Activated CD8-positive, alpha-beta memory T cell treated with anti-CD3 and anti-CD28 coated beads for 36 hours (primary cell): Measurements from ENCODE around the gene USP25. TPM values are rescaled to one million over a fixed set of nuclear protein-coding genes. Genes with fewer than 3 reads are reported as not detected.

Source experiments
- CTCF ChIA-PET: fragments of 350-600 bp; sonication (Branson Sonifier 250); formaldehyde crosslinking; loops from one replicate; lab custom pipeline; 2021; ENCODE audit warnings: antibody characterized with exemption; lab: Charles Lee
- POLR2A ChIA-PET: fragments of 350-600 bp; sonication (Branson Sonifier 250); formaldehyde crosslinking; loops from one replicate; lab custom pipeline; 2021; ENCODE audit warnings: antibody characterized with exemption; lab: Charles Lee
- total RNA-seq, 2 experiments: library from RNA; stranded (reverse); gene quantifications; one replicate each; pipeline ENCODE4 v1.2.3, GENCODE V29; 2021

The USP25 gene
- total RNA-seq, 2 experiments from 2014 or later = 33.1 to 35.9 TPM

GRCh38 chr21:15839601-15840000, 109.8 kb downstream of the USP25 start:
- CTCF ChIA-PET = no interaction called here
- POLR2A ChIA-PET = no interaction called here

GRCh38 chr21:15840406-15840805, 110.6 kb downstream of the USP25 start:
- POLR2A ChIA-PET = no interaction called here
- CTCF ChIA-PET = no interaction called here

GRCh38 chr21:15841856-15842564, 112.2 kb downstream of the USP25 start:
- ChIA-PET POLR2A (no interaction called here), CTCF (no interaction called here)

GRCh38 chr21:15842565-15842880, 112.7 kb downstream of the USP25 start:
- ChIA-PET CTCF (no interaction called here), POLR2A (no interaction called here)

- ChIA-PET POLR2A (no interaction called here), CTCF (no interaction called here)
These were observed 114.0 kb downstream of the USP25 start for GRCh38 chr21:15843766-15844165.

DNA sequence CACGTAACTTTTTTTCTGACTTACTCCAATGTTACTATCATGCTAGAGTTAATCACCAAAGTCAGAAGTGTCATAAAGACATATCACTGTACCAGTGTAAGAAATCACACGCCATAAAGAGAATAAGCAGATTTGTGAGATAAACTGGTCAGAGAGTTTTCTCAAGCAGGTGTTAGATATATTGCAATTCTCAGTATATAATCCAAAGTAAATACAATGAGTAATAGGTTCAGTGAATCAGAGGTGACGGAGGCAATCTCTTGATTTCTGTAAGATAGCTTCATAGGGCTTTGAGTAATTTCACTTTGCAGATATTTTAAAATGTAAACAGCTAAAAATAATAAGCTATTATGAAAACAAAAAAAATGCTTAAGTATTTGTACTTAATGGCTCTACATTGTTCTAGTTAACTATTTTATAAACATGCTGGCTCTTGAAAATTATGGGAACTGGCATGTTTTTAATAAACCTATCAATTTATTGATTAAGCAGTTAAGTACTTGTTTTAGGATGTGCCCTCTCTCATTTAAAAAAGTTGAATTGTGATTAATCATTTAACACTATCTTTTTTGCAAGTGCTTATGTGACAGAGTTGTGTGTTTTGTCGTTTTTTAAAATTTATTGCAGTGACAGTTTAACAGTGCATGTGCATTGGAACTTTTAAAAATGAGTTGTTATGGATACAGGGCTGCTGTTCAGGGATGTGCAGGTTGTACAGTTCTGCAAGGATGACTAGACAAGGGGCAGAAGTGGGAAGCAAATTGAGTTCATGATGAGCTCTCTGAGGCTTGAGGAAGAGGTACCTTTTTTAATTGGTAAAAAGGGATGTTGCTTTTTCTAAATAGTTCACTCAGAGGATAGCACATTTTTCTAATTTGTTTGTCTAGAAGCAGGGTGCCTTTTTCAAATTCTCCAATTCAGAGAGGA, 119.1 kb downstream of the USP25 start:
- POLR2A ChIA-PET = no interaction called here
- CTCF ChIA-PET = interaction anchor here (0.6 kb wide), 1 partner anchor 35 kb away, joined by 3 read pairs; no protein-coding TSS in a partner anchor

DNA sequence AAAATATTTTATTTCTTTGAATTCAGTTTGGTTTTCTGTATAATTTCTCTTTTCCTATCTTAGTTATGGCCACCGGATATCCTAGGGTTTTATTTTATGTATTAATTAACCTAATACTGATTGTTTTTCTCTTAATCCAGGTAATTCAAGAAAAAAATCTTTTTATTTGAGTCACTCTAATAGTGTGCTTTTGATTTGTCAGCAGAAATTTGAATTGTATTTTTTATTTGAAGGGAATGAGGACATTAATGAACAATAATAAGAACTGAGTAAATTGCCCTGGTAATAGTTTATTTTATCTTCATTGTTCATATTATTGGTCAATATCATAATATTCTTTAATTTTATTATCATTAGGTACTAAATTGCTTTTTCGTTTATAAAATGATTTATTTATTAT, 120.1 kb downstream of the USP25 start:
- ChIA-PET POLR2A (no interaction called here), CTCF (no interaction called here)

DNA sequence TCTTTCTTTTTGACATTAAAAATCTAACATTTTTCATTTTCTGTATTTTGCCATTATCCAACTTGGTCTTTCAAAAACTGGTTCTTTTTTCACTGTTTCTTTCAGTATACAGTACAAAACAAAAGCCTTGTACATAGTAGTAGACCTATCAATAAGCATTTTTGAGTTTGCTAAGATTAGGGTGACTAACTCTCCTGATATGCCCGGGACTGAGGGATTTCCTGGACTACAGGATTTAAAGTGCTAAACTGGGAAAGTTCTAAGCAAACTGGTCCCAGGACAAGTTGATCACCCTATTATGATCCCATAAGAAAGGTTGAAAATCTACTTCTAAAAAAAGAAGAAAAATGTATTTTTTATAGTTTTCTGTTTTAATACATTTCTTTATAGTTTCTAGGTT, 120.9 kb downstream of the USP25 start:
- CTCF ChIA-PET = no interaction called here
- POLR2A ChIA-PET = no interaction called here

- ChIA-PET POLR2A (interaction anchor here (0.5 to 0.6 kb wide), 2 partner anchors 17 to 55 kb away, joined by 3 to 7 read pairs; no protein-coding TSS in a partner anchor), CTCF (no interaction called here)
These were observed 122.4 kb downstream of the USP25 start for GRCh38 chr21:15852146-15852545.

GRCh38 chr21:15853126-15853525, 123.3 kb downstream of the USP25 start:
- POLR2A ChIA-PET = no interaction called here
- CTCF ChIA-PET = no interaction called here

DNA sequence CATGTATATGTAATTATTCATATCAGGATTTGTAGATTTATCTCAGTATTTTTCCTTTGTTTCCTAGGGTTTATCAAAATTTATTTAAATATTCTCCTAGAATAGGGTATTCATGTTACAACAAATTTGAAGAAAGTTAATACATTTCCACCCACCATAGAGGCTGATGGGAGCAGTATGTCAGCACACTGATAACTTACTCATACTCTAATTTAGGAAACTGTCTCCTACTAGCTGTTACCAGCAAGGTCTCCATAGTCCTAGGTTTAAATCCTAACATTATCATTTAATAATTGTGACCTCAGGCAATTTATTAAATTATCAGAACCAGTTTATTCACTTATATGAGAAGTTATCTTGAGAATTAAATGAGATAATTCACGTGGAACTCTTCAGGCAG, 127.0 kb downstream of the USP25 start:
- ChIA-PET POLR2A (no interaction called here), CTCF (no interaction called here)

DNA sequence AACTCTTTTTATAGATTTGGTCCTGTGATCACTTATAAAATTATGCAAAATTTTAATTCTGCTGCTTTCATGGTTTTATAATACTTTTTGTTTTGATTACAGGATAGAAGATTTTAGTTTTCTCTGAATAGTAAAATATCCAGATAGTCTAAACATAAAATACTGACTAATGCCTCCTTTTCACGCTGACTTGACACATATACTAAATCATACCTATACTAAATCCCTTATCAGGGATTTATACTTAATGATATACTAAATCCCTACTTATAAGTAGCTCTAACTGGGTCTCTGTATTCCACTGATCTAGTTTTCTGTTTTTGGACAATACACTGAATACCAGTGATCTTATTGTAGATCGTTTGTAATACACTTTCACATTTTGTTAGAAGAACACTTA, 128.0 kb downstream of the USP25 start:
- ChIA-PET POLR2A (no interaction called here), CTCF (no interaction called here)

- ChIA-PET POLR2A (no interaction called here), CTCF (no interaction called here)
These were observed 130.8 kb downstream of the USP25 start for GRCh38 chr21:15860541-15860940.

DNA sequence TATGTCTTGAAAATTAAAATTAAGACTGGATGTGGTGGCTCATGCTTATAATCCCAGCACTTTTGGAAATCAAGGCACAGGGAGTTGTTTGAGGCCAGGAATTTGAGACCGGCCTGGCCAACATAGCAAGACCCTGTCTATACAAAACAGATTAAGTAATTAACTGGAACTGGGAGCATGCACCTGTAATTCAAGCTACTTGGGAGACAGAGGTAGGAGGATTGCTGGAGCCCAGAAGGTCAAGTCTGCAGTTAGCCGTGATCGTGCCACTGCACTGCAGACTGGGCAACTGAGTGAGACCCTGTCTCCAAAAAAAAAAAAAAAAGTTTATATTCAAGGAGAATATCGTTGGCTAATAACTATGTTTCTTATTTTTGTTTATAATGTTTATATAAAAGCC, 139.2 kb downstream of the USP25 start:
- ChIA-PET POLR2A (interaction anchor here (0.7 kb wide), 1 partner anchor 17 kb away, joined by 7 read pairs; no protein-coding TSS in a partner anchor), CTCF (no interaction called here)

GRCh38 chr21:15870819-15871218, 141.0 kb downstream of the USP25 start:
- POLR2A ChIA-PET = no interaction called here
- CTCF ChIA-PET = no interaction called here

- CTCF ChIA-PET = no interaction called here
- POLR2A ChIA-PET = no interaction called here
These were observed 142.5 kb downstream of the USP25 start for GRCh38 chr21:15872236-15872635.

- ChIA-PET CTCF (no interaction called here), POLR2A (no interaction called here)
These were observed 144.8 kb downstream of the USP25 start for GRCh38 chr21:15874615-15875014.

DNA sequence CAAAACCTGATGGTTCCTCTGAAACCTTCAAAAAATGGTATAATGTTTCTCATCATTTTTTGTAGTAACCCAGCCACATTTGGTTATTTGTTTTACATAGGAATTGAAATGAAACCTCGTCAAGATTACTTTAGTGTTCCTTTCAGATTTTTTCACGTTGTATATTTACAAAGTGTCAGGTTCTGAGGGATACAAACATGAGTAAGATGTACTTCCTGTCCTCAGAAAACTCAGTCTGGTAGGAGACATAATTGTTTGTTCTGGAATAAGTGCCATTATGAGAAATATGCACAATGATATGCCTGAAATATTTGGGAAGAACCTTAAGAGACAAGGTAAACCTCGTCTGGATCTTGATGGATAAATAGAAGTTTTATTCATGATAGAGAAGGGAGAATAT, 145.5 kb downstream of the USP25 start:
- CTCF ChIA-PET = no interaction called here
- POLR2A ChIA-PET = no interaction called here

GRCh38 chr21:15893902-15894301, 164.1 kb downstream of the USP25 start:
- CTCF ChIA-PET = interaction anchor here (0.6 kb wide), 1 partner anchor 1621 kb away, joined by 3 read pairs; no protein-coding TSS in a partner anchor
- POLR2A ChIA-PET = no interaction called here

GRCh38 chr21:15894596-15894995, 164.8 kb downstream of the USP25 start:
- CTCF ChIA-PET = no interaction called here

More at GRCh38 chr21:15894596-15894995, 164.8 kb downstream of the USP25 start:
- POLR2A ChIA-PET = no interaction called here
